GM21717 (cell line): Measurements from ENCODE around the gene MRPS16.

ENCODE experiments used
- ATAC-seq: cut with Tn5 transposase; IDR thresholded peaks from one replicate; pipeline ENCODE4 v1.9.1; 2021; ENCODE audit warnings: mild to moderate bottlenecking, moderate library complexity; ENCODE audit not compliant: unreplicated experiment

The MRPS16 gene

DNA sequence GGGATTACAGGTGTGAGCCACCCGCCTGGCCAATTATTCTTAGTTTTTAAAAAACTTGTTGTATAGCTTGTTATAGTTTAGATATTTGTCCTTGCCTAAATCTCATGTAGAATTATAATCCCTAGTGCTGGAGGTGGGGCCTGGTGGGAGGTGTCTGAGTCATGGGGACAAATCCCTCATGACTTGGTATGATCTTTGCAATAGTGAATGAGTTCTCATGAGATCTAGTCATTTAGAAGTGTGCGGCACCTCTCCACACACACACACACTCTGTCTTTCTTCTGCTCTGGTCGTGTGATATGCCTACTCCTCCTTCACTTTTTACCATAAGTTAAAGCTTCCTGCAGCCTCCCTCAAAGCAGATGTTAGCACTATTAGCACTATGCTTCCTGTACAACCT, 47.4 kb downstream of the MRPS16 start:
- no peak for ATAC-seq
